Measurements from ENCODE around the gene TPT1.
A peak's percentile ranks its signal among the peaks of the same experiment; 100 is the strongest.

The TPT1 gene

GRCh38 chr13:45325806-45326205 is 15.2 kb downstream of the TPT1 start:
- H3K27me3 Mint-ChIP-seq = no peaks in the 10 kb centered on the region
- no peaks in the 10 kb centered on the region for H3K9me3 Mint-ChIP-seq
- H3K4me3 Mint-ChIP-seq = no peak overlapping the region
- peaks cover 12 to 16% of the 10 kb centered on the region in 2 donors for H3K4me1 Mint-ChIP-seq (ENCODE audit: low read depth in 2 of 2)
- no peak overlapping the region for H3K27ac Mint-ChIP-seq
- no peak for ATAC-seq (replicated peaks)
- peaks cover 8% of the 10 kb centered on the region for H3K36me3 Mint-ChIP-seq (ENCODE audit: insufficient read depth)
- no peak for DNase-seq

GRCh38 chr13:45320876-45321629 is 19.9 kb downstream of the TPT1 start:
- Mint-ChIP-seq H3K36me3 (ENCODE audit: insufficient read depth) (peaks cover 2% of the 10 kb centered on the region), H3K4me3 (no peak overlapping the region), H3K27ac (no peak overlapping the region), H3K9me3 (no peaks in the 10 kb centered on the region), H3K27me3 (no peaks in the 10 kb centered on the region), H3K4me1 (ENCODE audit: low read depth in 2 of 2) (peaks cover 0 to 2% of the 10 kb centered on the region in 2 donors)
- ATAC-seq (replicated peaks) = no peak
- no peak for DNase-seq

DNA sequence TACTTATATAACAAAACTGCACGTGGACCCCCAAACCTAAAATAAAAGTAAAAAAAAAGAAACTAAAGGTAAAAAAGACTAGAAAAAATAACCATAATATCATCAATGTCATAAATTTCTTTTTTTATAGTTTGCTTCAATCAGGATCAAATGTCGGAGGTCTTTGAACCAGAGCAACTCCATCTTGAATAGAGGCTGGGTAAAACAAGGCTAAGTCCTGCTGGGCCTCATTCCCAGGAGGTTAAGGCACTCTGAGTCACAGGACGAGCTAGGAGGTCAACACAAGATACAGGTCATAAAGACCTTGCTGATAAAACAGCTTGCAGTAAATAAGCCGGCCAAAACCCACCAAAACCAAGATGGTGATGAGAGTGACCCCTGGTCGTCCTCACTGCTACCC is 24.0 kb downstream of the TPT1 start:
- H3K9me3 Mint-ChIP-seq = no peaks in the 10 kb centered on the region
- DNase-seq = no peak
- no peaks in the 10 kb centered on the region for H3K27me3 Mint-ChIP-seq
- peaks cover 5% of the 10 kb centered on the region for H3K36me3 Mint-ChIP-seq (ENCODE audit: insufficient read depth)
- H3K4me1 Mint-ChIP-seq (ENCODE audit: low read depth in 2 of 2) = peaks cover 0 to 2% of the 10 kb centered on the region in 2 donors
- no peak for ATAC-seq (replicated peaks)
- no peak overlapping the region for H3K27ac Mint-ChIP-seq
- no peak overlapping the region for H3K4me3 Mint-ChIP-seq

- Mint-ChIP-seq H3K4me3 (no peak overlapping the region), H3K36me3 (ENCODE audit: insufficient read depth) (peaks cover 5% of the 10 kb centered on the region), H3K9me3 (no peaks in the 10 kb centered on the region), H3K27me3 (peaks cover 0 to 1% of the 10 kb centered on the region in 2 donors), H3K27ac (no peak overlapping the region), H3K4me1 (ENCODE audit: low read depth in 2 of 2) (peaks cover 1 to 4% of the 10 kb centered on the region in 2 donors)
- no peak for ATAC-seq (replicated peaks)
- no peak for DNase-seq
Observed at GRCh38 chr13:45316338-45316737, 24.6 kb downstream of the TPT1 start.

DNA sequence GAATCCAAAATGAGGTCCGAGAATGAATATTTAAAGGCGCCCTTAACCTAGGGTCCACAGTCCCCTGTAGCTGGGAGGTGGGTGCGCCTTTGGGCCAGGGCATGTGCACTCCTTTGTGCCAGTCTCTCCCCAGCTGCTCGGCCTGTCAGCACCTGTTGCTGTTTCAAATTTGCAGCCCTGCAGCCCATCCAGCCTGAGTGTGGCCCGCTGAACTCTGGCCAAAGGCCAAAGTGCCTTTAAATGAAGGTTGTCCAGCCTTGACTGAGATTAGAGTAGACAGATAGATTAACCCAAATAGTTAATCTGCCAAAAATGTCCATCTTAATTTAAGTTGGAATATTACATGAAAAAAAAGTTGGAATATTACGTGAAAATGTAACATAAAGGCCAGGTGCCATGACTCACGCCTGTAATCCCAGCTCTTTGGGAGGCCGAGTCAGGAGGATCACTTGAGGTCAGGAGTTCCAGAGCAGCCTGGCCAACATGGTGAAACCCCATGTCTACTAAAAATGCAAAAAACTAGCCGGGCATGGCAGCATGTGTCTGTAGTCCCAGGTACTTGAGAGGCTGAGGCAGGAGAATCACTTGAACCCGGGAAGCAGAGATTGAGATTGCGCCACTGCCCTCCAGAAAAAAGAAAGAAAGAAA is 25.3 kb downstream of the TPT1 start:
- ATAC-seq (replicated peaks) (no peak), DNase-seq (no peak)
- H3K27ac Mint-ChIP-seq = no peak overlapping the region

DNA sequence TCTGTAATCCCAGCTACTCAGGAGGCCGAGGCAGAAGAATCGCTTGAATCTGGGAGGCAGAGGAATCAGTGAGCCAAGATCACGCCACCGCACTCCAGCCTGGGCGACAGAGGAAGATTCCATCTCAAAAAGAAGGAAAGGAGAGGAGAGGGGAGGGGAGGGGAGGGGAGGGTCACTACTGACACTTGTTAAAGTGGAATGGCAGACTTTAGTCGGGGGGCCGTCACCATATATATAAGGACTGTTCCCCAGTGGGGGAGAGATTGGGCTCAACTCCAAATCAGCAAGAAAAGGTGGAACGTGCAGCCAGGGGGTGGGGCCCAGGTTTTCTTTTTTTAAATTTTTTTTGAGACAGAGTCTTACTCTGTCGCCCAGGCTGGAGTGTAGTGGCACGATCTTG is 26.2 kb downstream of the TPT1 start:
- Mint-ChIP-seq H3K27me3 (peaks cover 0 to 9% of the 10 kb centered on the region in 2 donors), H3K36me3 (ENCODE audit: insufficient read depth) (peaks cover 5% of the 10 kb centered on the region), H3K4me3 (no peak overlapping the region), H3K4me1 (ENCODE audit: low read depth in 2 of 2) (peaks cover 7 to 9% of the 10 kb centered on the region in 2 donors), H3K27ac (no peak overlapping the region), H3K9me3 (no peaks in the 10 kb centered on the region)
- ATAC-seq (replicated peaks) = no peak
- no peak for DNase-seq

More for the DNA sequence above, 25.3 kb downstream of the TPT1 start:
- no peak overlapping the region for H3K4me3 Mint-ChIP-seq
- peaks cover 5% of the 10 kb centered on the region for H3K36me3 Mint-ChIP-seq (ENCODE audit: insufficient read depth)
- H3K27me3 Mint-ChIP-seq = peaks cover 0 to 8% of the 10 kb centered on the region in 2 donors
- H3K9me3 Mint-ChIP-seq = no peaks in the 10 kb centered on the region
- H3K4me1 Mint-ChIP-seq (ENCODE audit: low read depth in 2 of 2) = peaks cover 8 to 10% of the 10 kb centered on the region in 2 donors

DNA sequence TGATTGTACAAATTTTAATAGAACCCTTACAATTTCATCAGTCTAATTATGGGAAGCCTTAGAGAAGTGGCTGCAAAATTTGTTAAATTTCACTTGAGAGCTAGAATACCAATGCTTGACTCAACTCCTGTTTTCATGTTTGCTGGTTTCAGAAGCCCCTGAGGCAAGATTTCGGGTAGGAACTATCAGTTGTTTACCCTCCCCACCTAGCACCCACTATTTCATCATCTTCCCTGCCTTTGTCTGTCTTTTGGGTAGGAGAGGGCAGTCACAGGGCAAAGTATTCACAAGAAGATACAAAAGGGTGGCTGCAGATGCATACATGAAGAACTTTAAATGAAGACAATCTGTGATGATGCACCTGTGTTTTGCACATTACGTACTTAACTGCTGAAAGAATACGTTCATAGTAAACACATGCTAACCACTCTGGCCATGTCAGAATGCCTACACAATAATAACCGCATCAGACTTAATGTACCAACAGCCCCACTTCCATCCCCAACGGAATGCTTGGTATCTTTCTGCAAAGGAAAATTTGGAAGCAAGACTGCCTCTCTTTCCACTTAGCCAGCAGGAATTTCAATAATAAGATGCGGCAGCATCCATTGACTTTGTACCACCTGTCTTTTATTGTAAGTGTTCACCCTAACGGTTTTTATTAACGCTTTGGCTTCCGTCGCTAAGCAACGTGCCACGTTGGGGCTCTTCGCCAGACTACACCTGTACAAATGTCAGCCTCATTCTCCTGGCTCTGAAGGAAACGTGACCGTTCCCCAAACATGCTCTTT is 30.4 kb downstream of the TPT1 start:
- H3K27ac Mint-ChIP-seq = peak overlapping the region in 1 of 2 donors; percentile 38
- H3K36me3 Mint-ChIP-seq (ENCODE audit: insufficient read depth) = peaks cover 2% of the 10 kb centered on the region
- DNase-seq = no peak
- peaks cover 7 to 35% of the 10 kb centered on the region in 2 donors for H3K27me3 Mint-ChIP-seq
- H3K4me1 Mint-ChIP-seq (ENCODE audit: low read depth in 2 of 2) = peaks cover 12 to 14% of the 10 kb centered on the region in 2 donors
- peak overlapping the region; percentile 83 to 85 for H3K4me3 Mint-ChIP-seq
- ATAC-seq (replicated peaks) = no peak
- H3K9me3 Mint-ChIP-seq = no peaks in the 10 kb centered on the region

GRCh38 chr13:45306966-45307365 is 34.0 kb downstream of the TPT1 start:
- H3K4me3 Mint-ChIP-seq = no peak overlapping the region
- ATAC-seq (replicated peaks) (no peak), DNase-seq (no peak)
- peaks cover 18 to 60% of the 10 kb centered on the region in 2 donors for H3K27me3 Mint-ChIP-seq
- H3K4me1 Mint-ChIP-seq (ENCODE audit: low read depth in 2 of 2) = peaks cover 12 to 14% of the 10 kb centered on the region in 2 donors
- H3K27ac Mint-ChIP-seq = peak overlapping the region in 1 of 2 donors; percentile 82
- H3K36me3 Mint-ChIP-seq (ENCODE audit: insufficient read depth) = no peaks in the 10 kb centered on the region
- H3K9me3 Mint-ChIP-seq = no peaks in the 10 kb centered on the region

GRCh38 chr13:45305079-45305478 is 35.9 kb downstream of the TPT1 start:
- DNase-seq (no peak), ATAC-seq (replicated peaks) (no peak)
- Mint-ChIP-seq H3K4me1 (ENCODE audit: low read depth in 2 of 2) (peaks cover 11% of the 10 kb centered on the region in 2 donors), H3K9me3 (no peaks in the 10 kb centered on the region), H3K36me3 (ENCODE audit: insufficient read depth) (no peaks in the 10 kb centered on the region), H3K4me3 (no peak overlapping the region), H3K27ac (peak overlapping the region in 1 of 2 donors; percentile 54), H3K27me3 (peaks cover 18 to 51% of the 10 kb centered on the region in 2 donors)

GRCh38 chr13:45303866-45304265 is 37.1 kb downstream of the TPT1 start:
- no peaks in the 10 kb centered on the region for H3K36me3 Mint-ChIP-seq (ENCODE audit: insufficient read depth)
- H3K27me3 Mint-ChIP-seq = peaks cover 18 to 43% of the 10 kb centered on the region in 2 donors
- peaks cover 7 to 10% of the 10 kb centered on the region in 2 donors for H3K4me1 Mint-ChIP-seq (ENCODE audit: low read depth in 2 of 2)
- no peaks in the 10 kb centered on the region for H3K9me3 Mint-ChIP-seq
- H3K4me3 Mint-ChIP-seq = no peak overlapping the region
- peak overlapping the region in 1 of 2 donors; percentile 36 for H3K27ac Mint-ChIP-seq
- no peak for ATAC-seq (replicated peaks)
- no peak for DNase-seq

GRCh38 chr13:45303026-45303425 is 38.0 kb downstream of the TPT1 start:
- H3K27me3 Mint-ChIP-seq = peaks cover 18 to 38% of the 10 kb centered on the region in 2 donors
- peaks cover 11 to 17% of the 10 kb centered on the region in 2 donors for H3K4me1 Mint-ChIP-seq (ENCODE audit: low read depth in 2 of 2)
- DNase-seq (no peak), ATAC-seq (replicated peaks) (no peak)
- no peak overlapping the region for H3K4me3 Mint-ChIP-seq
- no peak overlapping the region for H3K27ac Mint-ChIP-seq
- H3K9me3 Mint-ChIP-seq = no peaks in the 10 kb centered on the region
- no peaks in the 10 kb centered on the region for H3K36me3 Mint-ChIP-seq (ENCODE audit: insufficient read depth)

- Mint-ChIP-seq H3K4me1 (ENCODE audit: low read depth in 2 of 2) (peaks cover 16 to 22% of the 10 kb centered on the region in 2 donors), H3K36me3 (ENCODE audit: insufficient read depth) (no peaks in the 10 kb centered on the region), H3K27me3 (peaks cover 18 to 36% of the 10 kb centered on the region in 2 donors), H3K27ac (no peak overlapping the region), H3K9me3 (no peaks in the 10 kb centered on the region), H3K4me3 (no peak overlapping the region)
- ATAC-seq (replicated peaks) = no peak
- DNase-seq = no peak
Observed at GRCh38 chr13:45302507-45302906, 38.5 kb downstream of the TPT1 start.

DNA sequence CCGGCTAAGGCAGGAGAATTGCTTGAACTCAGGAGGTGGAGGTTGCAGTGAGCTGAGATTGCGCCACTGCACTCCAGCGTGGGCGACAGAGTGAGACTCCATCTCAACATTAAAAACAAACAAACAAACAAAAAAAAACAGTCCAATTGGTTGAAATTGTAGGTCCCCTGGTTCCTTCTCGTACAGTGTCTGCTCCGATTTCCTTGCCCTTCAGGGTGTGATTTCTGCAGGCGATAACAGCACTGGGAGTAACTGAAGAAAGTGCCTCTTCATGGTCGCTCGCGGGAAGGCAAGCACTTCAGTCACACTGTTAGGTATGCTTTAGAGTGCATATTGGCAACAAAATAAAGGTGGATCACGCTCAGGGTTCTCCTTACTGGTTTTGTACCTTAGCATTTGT is 39.7 kb downstream of the TPT1 start:
- no peak overlapping the region for H3K4me3 Mint-ChIP-seq
- peaks cover 24 to 29% of the 10 kb centered on the region in 2 donors for H3K4me1 Mint-ChIP-seq (ENCODE audit: low read depth in 2 of 2)
- no peaks in the 10 kb centered on the region for H3K36me3 Mint-ChIP-seq (ENCODE audit: insufficient read depth)
- H3K9me3 Mint-ChIP-seq = no peaks in the 10 kb centered on the region
- H3K27ac Mint-ChIP-seq = no peak overlapping the region
- DNase-seq (no peak), ATAC-seq (replicated peaks) (no peak)
- peaks cover 11 to 25% of the 10 kb centered on the region in 2 donors for H3K27me3 Mint-ChIP-seq

Data from effector memory CD8-positive, alpha-beta T cell (primary cell).